ENCODE measurements around the gene SENP8. TPM values are rescaled to one million over a fixed set of nuclear protein-coding genes. Genes with fewer than 3 reads are reported as not detected.

Gene SENP8
- total RNA-seq, 1 experiment from 2014 or later = 3.4 TPM

DNA sequence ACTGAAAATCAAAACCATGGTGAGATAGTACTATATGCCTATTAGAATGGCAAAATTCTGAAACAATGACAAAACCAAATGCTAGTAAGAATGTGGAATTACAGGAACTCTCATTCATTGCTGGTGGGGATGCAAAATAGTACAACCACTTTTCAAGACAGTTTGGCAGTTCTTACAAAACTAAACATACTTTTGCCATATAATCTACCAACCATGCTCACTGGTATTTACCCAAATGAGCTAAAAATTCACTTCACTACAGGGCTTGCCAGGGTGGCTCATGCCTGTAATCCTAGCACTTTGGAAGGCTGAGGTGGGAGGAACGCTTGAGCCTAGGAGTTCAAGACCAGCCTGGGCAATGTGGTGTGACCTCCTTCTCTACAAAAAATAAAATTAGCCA, 40.3 kb upstream of the SENP8 start:
- H3K9me3 ChIP-seq = no peaks in the 10 kb centered on the region
- Mint-ChIP-seq H3K9me3 (ENCODE audit: unreplicated experiment) (no peaks in the 10 kb centered on the region), H3K4me1 (ENCODE audit: low read depth, unreplicated experiment) (peaks cover 14% of the 10 kb centered on the region), H3K27ac (ENCODE audit: unreplicated experiment) (no peak overlapping the region), H3K36me3 (ENCODE audit: insufficient read depth, unreplicated experiment) (peaks cover 5% of the 10 kb centered on the region), H3K4me3 (ENCODE audit: unreplicated experiment) (no peak overlapping the region), H3K27me3 (ENCODE audit: insufficient read depth, unreplicated experiment) (no peaks in the 10 kb centered on the region)
- no peaks in the 10 kb centered on the region for H3K36me3 ChIP-seq (ENCODE audit: control insufficient read depth, insufficient read depth, low read length)
- no peaks in the 10 kb centered on the region for H3K4me1 ChIP-seq
- no peak for DNase-seq
- TF ChIP-seq, protein P1, sequence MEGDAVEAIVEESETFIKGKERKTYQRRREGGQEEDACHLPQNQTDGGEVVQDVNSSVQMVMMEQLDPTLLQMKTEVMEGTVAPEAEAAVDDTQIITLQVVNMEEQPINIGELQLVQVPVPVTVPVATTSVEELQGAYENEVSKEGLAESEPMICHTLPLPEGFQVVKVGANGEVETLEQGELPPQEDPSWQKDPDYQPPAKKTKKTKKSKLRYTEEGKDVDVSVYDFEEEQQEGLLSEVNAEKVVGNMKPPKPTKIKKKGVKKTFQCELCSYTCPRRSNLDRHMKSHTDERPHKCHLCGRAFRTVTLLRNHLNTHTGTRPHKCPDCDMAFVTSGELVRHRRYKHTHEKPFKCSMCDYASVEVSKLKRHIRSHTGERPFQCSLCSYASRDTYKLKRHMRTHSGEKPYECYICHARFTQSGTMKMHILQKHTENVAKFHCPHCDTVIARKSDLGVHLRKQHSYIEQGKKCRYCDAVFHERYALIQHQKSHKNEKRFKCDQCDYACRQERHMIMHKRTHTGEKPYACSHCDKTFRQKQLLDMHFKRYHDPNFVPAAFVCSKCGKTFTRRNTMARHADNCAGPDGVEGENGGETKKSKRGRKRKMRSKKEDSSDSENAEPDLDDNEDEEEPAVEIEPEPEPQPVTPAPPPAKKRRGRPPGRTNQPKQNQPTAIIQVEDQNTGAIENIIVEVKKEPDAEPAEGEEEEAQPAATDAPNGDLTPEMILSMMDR (IDR thresholded peaks at IDR 0.05; ENCODE audit: insufficient read depth in 1 of 2, low read depth in 1 of 2, low read length in 1 of 2, severe bottlenecking in 1 of 2, unreplicated experiment in 1 of 2) = no peak
- H3K4me3 ChIP-seq (ENCODE audit: low read depth, low read length) = no peak overlapping the region
- intact Hi-C loops (cut with micrococcal nuclease; ENCODE audit: unreplicated experiment) = no loop called here
- H3K27me3 ChIP-seq (replicated peaks; ENCODE audit: control insufficient read depth, insufficient read depth, low read length) = no peaks in the 10 kb centered on the region
- ChIA-PET CTCF (no interaction called here), POLR2A (no interaction called here)
- no TSS peak for BruUV-seq (replicated peaks)

DNA sequence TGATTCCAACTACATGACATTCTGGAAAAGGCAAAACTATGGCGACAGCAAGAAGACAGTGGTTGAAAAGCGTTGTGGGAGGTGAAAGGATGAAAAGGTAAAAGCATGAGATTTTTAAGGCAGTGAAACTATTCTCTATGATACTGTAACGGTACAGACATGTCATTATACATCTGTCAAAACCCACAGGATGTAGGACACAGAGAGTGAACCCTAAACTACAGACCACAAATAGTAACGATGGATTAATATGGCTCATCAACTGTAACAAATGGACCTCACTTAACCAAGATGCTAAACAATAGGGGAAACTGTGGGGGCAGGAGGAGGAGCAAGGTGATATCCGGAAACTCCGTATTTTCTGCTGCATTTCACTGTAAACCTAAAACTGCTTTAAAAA, 39.3 kb upstream of the SENP8 start:
- Mint-ChIP-seq H3K27me3 (ENCODE audit: insufficient read depth, unreplicated experiment) (no peaks in the 10 kb centered on the region), H3K9me3 (ENCODE audit: unreplicated experiment) (peaks cover 9% of the 10 kb centered on the region), H3K4me3 (ENCODE audit: unreplicated experiment) (no peak overlapping the region), H3K36me3 (ENCODE audit: insufficient read depth, unreplicated experiment) (peaks cover 8% of the 10 kb centered on the region), H3K4me1 (ENCODE audit: low read depth, unreplicated experiment) (peaks cover 14% of the 10 kb centered on the region), H3K27ac (ENCODE audit: unreplicated experiment) (no peak overlapping the region)
- TF ChIP-seq, protein P1 (IDR thresholded peaks at IDR 0.05; ENCODE audit: insufficient read depth in 1 of 2, low read depth in 1 of 2, low read length in 1 of 2, severe bottlenecking in 1 of 2, unreplicated experiment in 1 of 2) = no peak
- POLR2A ChIA-PET = no interaction called here
- Histone ChIP-seq H3K27me3 (replicated peaks; ENCODE audit: control insufficient read depth, insufficient read depth, low read length) (no peaks in the 10 kb centered on the region), H3K4me1 (no peaks in the 10 kb centered on the region), H3K4me3 (ENCODE audit: low read depth, low read length) (no peak overlapping the region), H3K36me3 (ENCODE audit: control insufficient read depth, insufficient read depth, low read length) (no peaks in the 10 kb centered on the region), H3K9me3 (no peaks in the 10 kb centered on the region)
- no TSS peak for BruUV-seq (replicated peaks)
- DNase-seq = no peak
- CTCF ChIA-PET = no interaction called here
- intact Hi-C loops (cut with micrococcal nuclease; ENCODE audit: unreplicated experiment) = no loop called here

DNA sequence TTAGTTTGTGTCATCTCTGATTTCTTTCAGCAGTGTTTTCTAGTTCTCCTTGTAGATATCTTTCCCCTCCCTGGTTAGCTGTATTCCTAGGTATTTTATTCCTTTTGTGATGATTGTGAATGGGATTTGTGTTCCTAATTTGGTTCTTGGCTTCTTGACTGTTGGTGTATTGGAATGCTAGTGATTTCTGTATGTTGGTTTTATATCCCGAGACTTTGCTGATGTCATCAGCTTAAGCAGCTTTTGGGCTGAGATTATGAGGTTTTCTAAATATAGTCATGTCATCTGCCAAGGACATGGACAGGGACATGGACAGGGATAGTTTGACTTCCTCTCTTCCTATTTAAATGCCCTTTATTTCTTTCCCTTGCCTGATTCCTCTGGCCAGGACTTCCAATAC, 36.0 kb upstream of the SENP8 start:
- Histone ChIP-seq H3K9me3 (no peaks in the 10 kb centered on the region), H3K4me1 (no peaks in the 10 kb centered on the region), H3K4me3 (ENCODE audit: low read depth, low read length) (no peak overlapping the region), H3K27me3 (replicated peaks; ENCODE audit: control insufficient read depth, insufficient read depth, low read length) (no peaks in the 10 kb centered on the region), H3K36me3 (ENCODE audit: control insufficient read depth, insufficient read depth, low read length) (no peaks in the 10 kb centered on the region; the same call in 1 of the 2 replicates)
- H3K36me3 Mint-ChIP-seq (ENCODE audit: insufficient read depth, unreplicated experiment) = peaks cover 34% of the 10 kb centered on the region
- H3K9me3 Mint-ChIP-seq (ENCODE audit: unreplicated experiment) = peaks cover 16% of the 10 kb centered on the region
- H3K27ac Mint-ChIP-seq (ENCODE audit: unreplicated experiment) = no peak overlapping the region
- ChIA-PET POLR2A (no interaction called here), CTCF (no interaction called here)
- H3K4me3 Mint-ChIP-seq (ENCODE audit: unreplicated experiment) = no peak overlapping the region
- peaks cover 8% of the 10 kb centered on the region for H3K4me1 Mint-ChIP-seq (ENCODE audit: low read depth, unreplicated experiment)
- TF ChIP-seq, protein P1 (IDR thresholded peaks at IDR 0.05; ENCODE audit: insufficient read depth in 1 of 2, low read depth in 1 of 2, low read length in 1 of 2, severe bottlenecking in 1 of 2, unreplicated experiment in 1 of 2) = no peak
- intact Hi-C loops (cut with micrococcal nuclease; ENCODE audit: unreplicated experiment) = no loop called here
- BruUV-seq (replicated peaks) = no TSS peak
- no peaks in the 10 kb centered on the region for H3K27me3 Mint-ChIP-seq (ENCODE audit: insufficient read depth, unreplicated experiment)
- no peak for DNase-seq

All from Caco-2 (cell line).